Right lobe of liver (tissue), 6 donors: Measurements from ENCODE around the gene DYSF. TPM values are rescaled to one million over a fixed set of nuclear protein-coding genes. Genes with fewer than 3 reads are reported as not detected.

Source experiments
- ATAC-seq, 4 donors: fragments of 200-7000 bp; cut with Tn5 transposase; one replicate each; pipeline ENCODE4 v1.9.1; 2020; ENCODE audit warnings: mild to moderate bottlenecking in 4 of 4, moderate library complexity in 4 of 4
- DNase-seq, 3 donors: peaks; one replicate each; pipeline ENCODE4 v3.0.0-alpha.2; 2020
- H3K27ac ChIP-seq, 3 donors: fragments of 200-600 bp; one replicate each; pipeline ENCODE4 v1.8.0; 2022
- H3K27me3 ChIP-seq, 2 donors: fragments of 200-600 bp; one replicate each; pipeline ENCODE4 v1.8.0; 2022
- H3K36me3 ChIP-seq, 4 donors: fragments of 200-600 bp; sonication (generic) in 1 of 4; one replicate each; pipeline versions ENCODE4 v1.5.1 to v1.8.0; 2017 to 2022; ENCODE audit warnings: control low read depth in 1 of 4
- H3K4me1 ChIP-seq, 4 donors: fragments of 200-600 bp; sonication (generic) in 1 of 4; one replicate each; pipeline versions ENCODE4 v1.5.1 to v1.8.0; 2017 to 2022; ENCODE audit warnings: control low read depth in 1 of 4
- H3K4me3 ChIP-seq, 3 donors: fragments of 200-600 bp; one replicate each; pipeline ENCODE4 v1.8.0; 2022
- H3K9me3 ChIP-seq, 4 donors: fragments of 200-600 bp; sonication (generic) in 1 of 4; one replicate each; pipeline versions ENCODE4 v1.5.1 to v1.8.0; 2017 to 2022; ENCODE audit warnings: control low read depth in 1 of 4
- CTCF ChIP-seq, 4 donors: fragments of 200-600 bp in 3 of 4; fragments of 450-650 bp in 1 of 4; IDR thresholded peaks; one replicate each; pipeline versions ENCODE4 v1.5.1 to v1.8.0; 2016 to 2022; ENCODE audit warnings: antibody characterized with exemption in 4 of 4, mild to moderate bottlenecking in 2 of 4
- POLR2A ChIP-seq: fragments of 450-650 bp; IDR thresholded peaks from one replicate; pipeline ENCODE4 v1.6.1; 2017; ENCODE audit warnings: antibody characterized with exemption, mild to moderate bottlenecking
- WGBS: methylation state at CpG from one replicate; pipeline ENCODE4 v1.1.6; 2018; ENCODE audit warnings: low coverage, low lambda C conversion rate; ENCODE audit not compliant: insufficient coverage; ENCODE audit errors: missing lambda C conversion rate; 5-methylcytosine and 5-hydroxymethylcytosine counted together
- intact Hi-C, 2 donors: fragments of 100-400 bp; cut with DNase I; formaldehyde crosslinking; loops; one replicate each; pipeline versions ENCODE4 v1.11.2 to v1.14.1; 2022
- total RNA-seq, 6 experiments: library from RNA; depleted of rRNA in 2 of 6; stranded (reverse); fragments of >200 nt in 2 of 6; fragmentation: NEBNext Ultra II Directional in 3 of 6; extraction: Animal tissue kit (Norgen Biotek cat#: 25700) in 3 of 6; gene quantifications; one replicate each; pipeline versions ENCODE4 v1.1.0 to v1.2.4, GENCODE V29; 2016 to 2023
- donor health status: DM: no; HTN: yes; CAD: no.
- donor health status: DM: no; HTN: no; CAD: no.
- donor health status: DM: no; HTN: no; CAD: no.
- donor health status: DM: no; HTN: yes; CAD: no.
- donor health status: DM: no; HTN: yes; CAD: no.

The DYSF gene
- total RNA-seq, 6 experiments from 2014 or later, result 21.8 to 55.0 (median 32.9) TPM

GRCh38 chr2:71669628-71670429 lies 216.5 kb downstream of the DYSF start:
- Histone ChIP-seq H3K36me3 (peaks cover 0 to 9% (median 4%) of the 10 kb centered on the region in 4 donors), H3K4me1 (peaks cover 0 to 4% (median 0%) of the 10 kb centered on the region in 4 donors), H3K27me3 (no peaks in the 10 kb centered on the region), H3K9me3 (no peaks in the 10 kb centered on the region), H3K27ac (no peak overlapping the region), H3K4me3 (no peak overlapping the region)
- DNase-seq, result peak in 1 of 3 donors; percentile 52
- intact Hi-C loops, result no loop called here
- ATAC-seq, result peak in 3 of 4 donors; percentile 42 to 70 (median 57)
- no peak for TF ChIP-seq CTCF (IDR thresholded peaks at IDR 0.05)
- no peak for TF ChIP-seq POLR2A
- 56% methylated on average over 6 of the region's 8 CpGs for WGBS

GRCh38 chr2:71670430-71670795 lies 217.1 kb downstream of the DYSF start:
- DNase-seq (no peak), ATAC-seq (no peak)
- WGBS, result 87% methylated on average over 3 of the region's 4 CpGs
- intact Hi-C loops, result no loop called here
- no peak for TF ChIP-seq POLR2A
- no peak for TF ChIP-seq CTCF (IDR thresholded peaks at IDR 0.05)
- no peaks in the 10 kb centered on the region for H3K9me3 ChIP-seq
- H3K36me3 ChIP-seq, result peaks cover 0 to 8% (median 3%) of the 10 kb centered on the region in 4 donors
- H3K4me3 ChIP-seq, result no peak overlapping the region
- H3K27ac ChIP-seq, result no peak overlapping the region
- no peaks in the 10 kb centered on the region for H3K27me3 ChIP-seq
- peaks cover 0 to 4% (median 0%) of the 10 kb centered on the region in 4 donors for H3K4me1 ChIP-seq

GRCh38 chr2:71671203-71671854 lies 218.0 kb downstream of the DYSF start:
- peaks cover 0 to 8% (median 3%) of the 10 kb centered on the region in 4 donors for H3K36me3 ChIP-seq
- 72% methylated on average over 4 of the region's 6 CpGs for WGBS
- TF ChIP-seq POLR2A (no peak), CTCF (IDR thresholded peaks at IDR 0.05) (no peak)

GRCh38 chr2:71671895-71672825 lies 218.8 kb downstream of the DYSF start:
- no peak for TF ChIP-seq POLR2A
- no peak for TF ChIP-seq CTCF (IDR thresholded peaks at IDR 0.05)

More at GRCh38 chr2:71671203-71671854, 218.0 kb downstream of the DYSF start:
- H3K9me3 ChIP-seq, result no peaks in the 10 kb centered on the region
- H3K27me3 ChIP-seq, result no peaks in the 10 kb centered on the region
- peaks cover 0 to 4% (median 0%) of the 10 kb centered on the region in 4 donors for H3K4me1 ChIP-seq
- DNase-seq (no peak), ATAC-seq (no peak)
- H3K4me3 ChIP-seq, result no peak overlapping the region
- H3K27ac ChIP-seq, result no peak overlapping the region
- intact Hi-C loops, result no loop called here

More at GRCh38 chr2:71671895-71672825, 218.8 kb downstream of the DYSF start:
- intact Hi-C loops, result no loop called here
- Histone ChIP-seq H3K36me3 (peaks cover 0 to 8% (median 1%) of the 10 kb centered on the region in 4 donors), H3K9me3 (no peaks in the 10 kb centered on the region), H3K27me3 (no peaks in the 10 kb centered on the region), H3K4me1 (peaks cover 0 to 4% (median 0%) of the 10 kb centered on the region in 4 donors), H3K4me3 (no peak overlapping the region), H3K27ac (no peak overlapping the region)
- DNase-seq (no peak), ATAC-seq (no peak)
- WGBS, result 82% methylated on average over 4 of the region's 28 CpGs
